AG04449 (cell line): ENCODE measurements around the gene VSIG8.

Experiments used
- CTCF ChIA-PET: fragments of 350-600 bp; formaldehyde crosslinking; extraction: SDS; loops from one replicate; lab custom pipeline; 2021; ENCODE audit warnings: antibody characterized with exemption; lab: Yijun Ruan, JAX
- POLR2A ChIA-PET: fragments of 400-600, 350-600 bp; formaldehyde crosslinking; extraction: SDS; loops from one replicate; lab custom pipeline; 2020; ENCODE audit warnings: antibody characterized with exemption, inconsistent platforms; lab: Yijun Ruan, JAX
- DNase-seq: peaks from one replicate; pipeline ENCODE4 v3.0.0-alpha.2; 2010; ENCODE audit warnings: low read depth, low spot score
- H3K4me3 ChIP-seq: 2 replicates; pipeline ENCODE4 v1.5.1; 2011; ENCODE audit warnings: low read depth, mild to moderate bottlenecking, control low read depth, low read length
- TF ChIP-seq, protein P1 (sequence below): IDR thresholded peaks from one replicate; pipeline ENCODE4 v1.5.1; 2011; ENCODE audit warnings: mild to moderate bottlenecking, moderate library complexity, low read length, control low read depth, inconsistent platforms; ENCODE audit not compliant: insufficient read depth; ENCODE audit errors: missing control alignments

The VSIG8 gene

DNA sequence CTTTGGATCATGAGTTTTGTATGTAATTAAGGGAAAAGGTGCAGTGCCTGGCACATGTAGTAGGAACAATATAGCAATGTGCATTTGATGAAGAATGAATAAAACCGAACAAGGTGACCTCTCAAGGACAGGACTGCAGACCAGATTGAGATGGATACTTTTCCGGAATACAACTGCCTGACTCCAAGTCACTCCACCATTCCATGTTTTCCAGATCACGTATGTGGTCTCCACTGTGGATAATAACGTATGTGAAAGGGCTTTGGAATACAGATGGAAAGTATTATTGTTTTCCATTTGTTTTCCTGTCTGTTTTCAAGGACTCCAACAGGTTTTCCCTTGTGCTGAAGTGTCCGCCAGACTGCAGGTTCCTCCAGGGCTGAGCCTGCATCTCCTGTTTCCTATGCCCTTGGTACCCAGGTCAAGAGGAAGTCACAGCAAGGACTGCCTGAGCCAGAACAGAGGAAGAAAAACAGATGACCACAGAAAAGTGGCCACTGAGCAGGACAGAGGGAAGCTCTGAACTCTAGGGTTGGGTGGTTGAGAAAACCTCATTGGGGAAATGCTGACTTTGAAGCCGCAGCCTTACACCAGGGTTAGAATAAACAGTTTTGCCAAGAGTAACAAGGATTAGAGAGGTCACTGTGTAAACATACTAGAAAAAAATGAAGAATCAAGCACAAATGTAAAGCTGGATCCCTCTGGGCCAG lies 33.5 kb upstream of the VSIG8 start:
- no peak overlapping the region for H3K4me3 ChIP-seq
- TF ChIP-seq, protein P1, sequence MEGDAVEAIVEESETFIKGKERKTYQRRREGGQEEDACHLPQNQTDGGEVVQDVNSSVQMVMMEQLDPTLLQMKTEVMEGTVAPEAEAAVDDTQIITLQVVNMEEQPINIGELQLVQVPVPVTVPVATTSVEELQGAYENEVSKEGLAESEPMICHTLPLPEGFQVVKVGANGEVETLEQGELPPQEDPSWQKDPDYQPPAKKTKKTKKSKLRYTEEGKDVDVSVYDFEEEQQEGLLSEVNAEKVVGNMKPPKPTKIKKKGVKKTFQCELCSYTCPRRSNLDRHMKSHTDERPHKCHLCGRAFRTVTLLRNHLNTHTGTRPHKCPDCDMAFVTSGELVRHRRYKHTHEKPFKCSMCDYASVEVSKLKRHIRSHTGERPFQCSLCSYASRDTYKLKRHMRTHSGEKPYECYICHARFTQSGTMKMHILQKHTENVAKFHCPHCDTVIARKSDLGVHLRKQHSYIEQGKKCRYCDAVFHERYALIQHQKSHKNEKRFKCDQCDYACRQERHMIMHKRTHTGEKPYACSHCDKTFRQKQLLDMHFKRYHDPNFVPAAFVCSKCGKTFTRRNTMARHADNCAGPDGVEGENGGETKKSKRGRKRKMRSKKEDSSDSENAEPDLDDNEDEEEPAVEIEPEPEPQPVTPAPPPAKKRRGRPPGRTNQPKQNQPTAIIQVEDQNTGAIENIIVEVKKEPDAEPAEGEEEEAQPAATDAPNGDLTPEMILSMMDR = no peak
- no peak for DNase-seq
- POLR2A ChIA-PET = interaction anchor here (0.8 kb wide), 1 partner anchor 29 kb away, joined by 5 read pairs; the partner anchor contains the start of gene TAGLN2
- CTCF ChIA-PET = interaction anchor here (1.0 to 15.3 kb wide), 11 partner anchors 16 to 763 kb away, joined by 3 to 1007 read pairs (median 33); partner anchors contain the start of genes DUSP23, FCRL6, SLAMF8 and TAGLN2

DNA sequence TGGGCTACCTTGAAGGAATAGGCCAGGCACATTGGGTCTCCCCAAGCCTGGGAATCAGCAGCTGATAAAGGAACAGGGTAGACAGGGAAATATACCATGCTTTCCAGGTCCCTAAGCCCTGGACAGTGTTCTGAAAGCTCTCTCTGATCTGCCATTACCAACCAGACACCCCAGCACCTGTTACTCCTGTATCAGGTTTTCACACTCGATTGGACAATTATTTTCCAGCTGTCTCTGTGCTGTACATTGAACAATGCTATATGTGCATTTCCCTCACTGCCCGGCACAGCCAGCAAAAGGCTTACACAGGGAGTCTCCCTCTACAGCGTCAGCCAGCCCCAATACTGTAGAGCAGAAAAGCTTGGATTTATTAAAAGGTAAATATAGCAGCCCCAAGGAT lies 32.8 kb upstream of the VSIG8 start:
- TF ChIP-seq, protein P1 = no peak
- ChIA-PET CTCF (interaction anchor here (1.0 to 15.3 kb wide), 11 partner anchors 13 to 734 kb away, joined by 3 to 1007 read pairs (median 57); partner anchors contain the start of genes DUSP23, FCRL6, SLAMF8 and TAGLN2), POLR2A (interaction anchor here (1.0 kb wide), 1 partner anchor 30 kb away, joined by 4 read pairs; the partner anchor contains the start of gene TAGLN2)
- no peak for DNase-seq
- no peak overlapping the region for H3K4me3 ChIP-seq

DNA sequence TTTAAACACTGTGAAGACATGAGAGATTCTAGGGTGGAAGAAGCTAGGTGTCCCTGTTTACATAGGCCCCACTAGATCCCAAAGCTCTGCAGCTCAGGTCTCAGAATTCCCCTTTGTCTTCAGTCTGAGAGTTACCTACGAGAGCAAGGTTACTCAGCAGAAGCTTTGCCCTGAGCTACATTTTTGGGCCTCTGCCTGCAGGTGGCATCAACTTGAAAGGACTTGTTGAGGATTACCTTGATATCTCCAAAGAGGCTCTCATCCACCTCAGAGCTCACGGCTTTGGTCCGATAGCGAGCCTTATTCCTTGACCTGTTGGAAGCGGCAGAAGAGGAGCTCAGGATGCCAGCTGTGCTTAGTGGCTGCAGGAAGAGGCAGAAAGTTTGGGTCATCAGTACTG lies 30.5 kb upstream of the VSIG8 start:
- TF ChIP-seq, protein P1 = no peak
- no peak overlapping the region for H3K4me3 ChIP-seq
- POLR2A ChIA-PET = interaction anchor here (1.0 kb wide), 1 partner anchor 11 kb away, joined by 3 read pairs; no protein-coding TSS in a partner anchor
- CTCF ChIA-PET = interaction anchor here (0.6 to 15.3 kb wide), 26 partner anchors 8 to 732 kb away, joined by 3 to 1007 read pairs (median 9); partner anchors contain the start of genes DUSP23, FCRL6, SLAMF8 and TAGLN2
- DNase-seq = no peak

DNA sequence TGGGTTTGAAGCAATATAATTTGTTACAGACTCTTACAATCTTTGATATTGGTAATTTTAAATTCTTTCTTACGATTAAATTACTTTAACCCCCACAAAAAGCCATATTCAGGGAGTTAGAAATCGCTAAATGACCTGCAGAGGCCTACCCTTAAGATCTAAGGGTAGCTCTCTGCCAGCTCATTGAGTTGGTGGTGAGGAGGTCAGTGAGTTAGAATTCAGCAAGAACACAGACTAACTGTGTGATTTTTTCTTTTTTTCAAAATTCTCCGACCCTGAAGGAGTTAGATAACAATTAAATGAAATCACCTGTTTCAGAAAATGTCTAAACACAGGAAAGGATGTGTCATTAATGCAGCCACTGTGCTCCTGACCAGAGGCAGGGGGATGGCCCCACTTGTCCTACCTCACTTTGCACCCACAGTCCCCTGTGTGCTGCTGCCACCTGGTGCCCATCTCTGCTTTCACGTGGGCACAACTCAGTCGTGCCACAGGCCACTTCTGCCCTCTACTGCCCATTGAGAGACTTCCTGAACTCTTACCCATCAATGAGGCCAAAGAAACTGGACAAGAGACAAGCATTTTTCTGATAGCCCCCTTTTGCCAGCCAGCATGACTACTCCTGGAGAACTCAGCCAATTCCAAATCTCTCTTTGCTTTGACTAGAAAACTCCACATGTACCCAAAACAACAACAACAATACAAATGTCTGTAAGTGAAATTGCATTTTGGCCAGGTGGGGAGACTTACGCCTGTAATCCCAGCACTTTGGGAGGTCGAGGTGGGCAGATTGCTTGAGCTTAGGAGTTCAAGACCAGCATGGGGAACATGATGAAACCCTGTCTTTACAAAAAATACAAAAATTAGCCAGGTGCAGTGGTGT lies 29.1 kb upstream of the VSIG8 start:
- ChIA-PET CTCF (interaction anchor here (0.7 to 15.3 kb wide), 50 partner anchors 9 to 758 kb away, joined by 3 to 1007 read pairs (median 6); partner anchors contain the start of genes CFAP45, DUSP23, FCRL6 and SLAMF8), POLR2A (no interaction called here)
- DNase-seq = peak; percentile 58
- H3K4me3 ChIP-seq = no peak overlapping the region
- TF ChIP-seq, protein P1 = peak; percentile 99

DNA sequence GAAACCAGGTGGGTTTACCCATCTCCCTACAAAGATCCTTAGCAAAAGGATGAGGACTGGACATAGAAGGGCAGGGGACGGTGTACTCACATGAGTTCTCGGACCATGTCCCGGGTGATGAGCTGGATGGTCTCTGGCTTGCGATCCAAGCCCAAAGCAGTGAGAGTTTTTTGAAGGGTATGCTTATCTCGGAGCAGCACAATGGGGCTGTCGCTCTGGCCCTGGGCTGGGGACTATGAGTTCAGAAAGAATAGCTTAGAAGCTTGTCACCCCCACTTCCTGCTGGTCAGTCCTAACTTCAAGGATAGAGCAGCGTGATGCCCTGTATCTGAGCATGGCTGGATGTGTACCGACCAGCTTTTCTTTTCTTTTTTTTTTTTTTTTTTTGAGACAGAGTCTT lies 27.9 kb upstream of the VSIG8 start:
- DNase-seq = no peak
- ChIA-PET CTCF (interaction anchor here (0.7 to 15.3 kb wide), 38 partner anchors 10 to 757 kb away, joined by 3 to 1007 read pairs (median 9); partner anchors contain the start of genes CFAP45, DUSP23, FCRL6 and SLAMF8), POLR2A (interaction anchor here (0.7 to 2.0 kb wide), 5 partner anchors 33 to 91 kb away, joined by 3 to 8 read pairs (median 6); partner anchors contain the start of gene TAGLN2)
- TF ChIP-seq, protein P1 = no peak
- H3K4me3 ChIP-seq = no peak overlapping the region
